ENCODE results near the gene AIDA. TPM values are rescaled to one million over a fixed set of nuclear protein-coding genes. Genes with fewer than 3 reads are reported as not detected.

The AIDA gene
- total RNA-seq, 1 experiment from 2014 or later, result 38.0 TPM

DNA sequence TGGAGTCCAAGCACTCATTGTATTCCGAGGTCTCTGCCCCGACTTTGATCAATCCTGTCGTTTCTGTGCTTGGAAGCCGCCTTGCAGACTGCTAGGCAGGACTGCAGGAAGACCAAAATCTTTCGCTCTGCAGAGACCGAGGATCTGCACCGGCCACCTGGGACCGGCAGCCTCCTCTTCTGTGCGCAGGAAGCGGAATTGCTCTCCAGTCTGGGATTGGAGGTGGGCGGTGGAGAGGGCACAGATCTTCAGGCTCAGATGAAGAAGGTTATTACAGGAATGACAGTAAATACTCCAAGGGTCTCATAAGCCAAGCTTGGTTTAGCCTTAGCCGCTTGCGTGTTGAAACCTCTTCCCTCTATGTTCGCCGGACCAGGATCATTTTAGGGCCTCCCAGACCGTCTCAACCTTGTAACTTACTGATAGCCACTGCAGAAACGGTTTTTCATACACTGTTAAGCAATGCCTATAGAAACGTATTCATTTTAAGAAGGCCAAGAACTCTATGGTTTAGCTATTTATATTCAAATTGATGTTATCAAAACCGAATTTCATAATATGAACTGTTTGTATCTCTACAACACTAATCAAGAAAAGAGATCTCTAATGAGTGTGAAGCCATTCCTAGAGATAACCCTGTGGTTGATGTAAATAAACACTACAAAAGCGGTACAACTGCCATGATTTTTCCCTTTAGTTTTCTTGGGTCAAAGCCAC, 93.3 kb downstream of the AIDA start:
- Histone ChIP-seq H3K27ac (ENCODE audit: low read length) (no peak overlapping the region), H3K79me2 (ENCODE audit: low read length) (peaks cover 27% of the 10 kb centered on the region)

More for the DNA sequence above, 93.3 kb downstream of the AIDA start:
- Histone ChIP-seq H3K9me3 (ENCODE audit: low read length) (no peaks in the 10 kb centered on the region), H3K9me2 (replicated peaks; ENCODE audit: low read length) (no peaks in the 10 kb centered on the region), H4K20me1 (ENCODE audit: low read length) (peaks cover 8% of the 10 kb centered on the region; the same call in 1 of the 2 replicates), H3K4me1 (ENCODE audit: insufficient read depth, low read length) (peaks cover 13% of the 10 kb centered on the region), H3K27me3 (ENCODE audit: low read length) (no peaks in the 10 kb centered on the region), H3F3A (ENCODE audit: low read length, unreplicated experiment) (no peaks in the 10 kb centered on the region), H3K9ac (ENCODE audit: low read length) (peak overlapping the region; percentile 72), H3K4me2 (ENCODE audit: low read length) (peak overlapping the region; percentile 87), H3K36me3 (ENCODE audit: low read depth, low read length) (peaks cover 12% of the 10 kb centered on the region; the same call in 1 of the 2 replicates), H3K4me3 (ENCODE audit: low read length) (peak overlapping the region; percentile 84), H2AFZ (ENCODE audit: low read length) (peak overlapping the region; percentile 68)
- ATAC-seq (peak; percentile 38), DNase-seq (peak; percentile 59)
- TSS peak; percentile 42 for BruUV-seq (replicated peaks)
- TF ChIP-seq, protein P1, sequence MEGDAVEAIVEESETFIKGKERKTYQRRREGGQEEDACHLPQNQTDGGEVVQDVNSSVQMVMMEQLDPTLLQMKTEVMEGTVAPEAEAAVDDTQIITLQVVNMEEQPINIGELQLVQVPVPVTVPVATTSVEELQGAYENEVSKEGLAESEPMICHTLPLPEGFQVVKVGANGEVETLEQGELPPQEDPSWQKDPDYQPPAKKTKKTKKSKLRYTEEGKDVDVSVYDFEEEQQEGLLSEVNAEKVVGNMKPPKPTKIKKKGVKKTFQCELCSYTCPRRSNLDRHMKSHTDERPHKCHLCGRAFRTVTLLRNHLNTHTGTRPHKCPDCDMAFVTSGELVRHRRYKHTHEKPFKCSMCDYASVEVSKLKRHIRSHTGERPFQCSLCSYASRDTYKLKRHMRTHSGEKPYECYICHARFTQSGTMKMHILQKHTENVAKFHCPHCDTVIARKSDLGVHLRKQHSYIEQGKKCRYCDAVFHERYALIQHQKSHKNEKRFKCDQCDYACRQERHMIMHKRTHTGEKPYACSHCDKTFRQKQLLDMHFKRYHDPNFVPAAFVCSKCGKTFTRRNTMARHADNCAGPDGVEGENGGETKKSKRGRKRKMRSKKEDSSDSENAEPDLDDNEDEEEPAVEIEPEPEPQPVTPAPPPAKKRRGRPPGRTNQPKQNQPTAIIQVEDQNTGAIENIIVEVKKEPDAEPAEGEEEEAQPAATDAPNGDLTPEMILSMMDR (conservative IDR thresholded peaks at IDR 0.05; ENCODE audit: low read depth, low read length), result no peak
- TF ChIP-seq EZH2phosphoT487 (IDR thresholded peaks at IDR 0.05; ENCODE audit: borderline replicate concordance, low read length) (no peak), EZH2 (IDR thresholded peaks at IDR 0.05; ENCODE audit: low read length, unreplicated experiment) (no peak)
- CTCF ChIA-PET, result no interaction called here
- POLR2A ChIA-PET (ENCODE audit: unreplicated experiment), result no interaction called here
- intact Hi-C loops (cut with micrococcal nuclease), result loop anchor here (1.0 to 2.0 kb wide), 3 partner anchors 16 to 37 kb away; no protein-coding TSS in a partner anchor

Other genes with a start within 250 kb of the AIDA start
- gene HHIPL2, start 164.4 kb downstream of the AIDA start, total RNA-seq (2014; rRNA removed), result 1.1 and 1.2 TPM in 2 replicates
- 27.9 and 29.4 TPM in 2 replicates for gene TAF1A, start 122.6 kb downstream of the AIDA start, total RNA-seq (2014; rRNA removed)
- gene MIA3, start 94.4 kb downstream of the AIDA start, total RNA-seq (2014; rRNA removed), result 50.8 and 69.3 TPM in 2 replicates
- gene BROX, start 73 bp upstream of the AIDA start, total RNA-seq (2014; rRNA removed), result 60.7 and 68.4 TPM in 2 replicates
- gene FAM177B, start 24.7 kb upstream of the AIDA start, total RNA-seq (2014; rRNA removed), result not detected in 2 replicates
- gene DISP1, start 102.5 kb upstream of the AIDA start, total RNA-seq (2014; rRNA removed), result 0.63 and 1.3 TPM in 2 replicates